ENCODE data around the gene NCAPD3.

The NCAPD3 gene

GRCh38 chr11:134153147-134153905 is 70.4 kb downstream of the NCAPD3 start:
- TF ChIP-seq, protein P1, sequence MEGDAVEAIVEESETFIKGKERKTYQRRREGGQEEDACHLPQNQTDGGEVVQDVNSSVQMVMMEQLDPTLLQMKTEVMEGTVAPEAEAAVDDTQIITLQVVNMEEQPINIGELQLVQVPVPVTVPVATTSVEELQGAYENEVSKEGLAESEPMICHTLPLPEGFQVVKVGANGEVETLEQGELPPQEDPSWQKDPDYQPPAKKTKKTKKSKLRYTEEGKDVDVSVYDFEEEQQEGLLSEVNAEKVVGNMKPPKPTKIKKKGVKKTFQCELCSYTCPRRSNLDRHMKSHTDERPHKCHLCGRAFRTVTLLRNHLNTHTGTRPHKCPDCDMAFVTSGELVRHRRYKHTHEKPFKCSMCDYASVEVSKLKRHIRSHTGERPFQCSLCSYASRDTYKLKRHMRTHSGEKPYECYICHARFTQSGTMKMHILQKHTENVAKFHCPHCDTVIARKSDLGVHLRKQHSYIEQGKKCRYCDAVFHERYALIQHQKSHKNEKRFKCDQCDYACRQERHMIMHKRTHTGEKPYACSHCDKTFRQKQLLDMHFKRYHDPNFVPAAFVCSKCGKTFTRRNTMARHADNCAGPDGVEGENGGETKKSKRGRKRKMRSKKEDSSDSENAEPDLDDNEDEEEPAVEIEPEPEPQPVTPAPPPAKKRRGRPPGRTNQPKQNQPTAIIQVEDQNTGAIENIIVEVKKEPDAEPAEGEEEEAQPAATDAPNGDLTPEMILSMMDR (IDR thresholded peaks at IDR 0.05; ENCODE audit: low read depth, low read length): no peak
- Histone ChIP-seq H3K27ac (no peak overlapping the region), H3K4me3 (ENCODE audit: low read depth, low read length) (no peak overlapping the region), H3K27me3 (ENCODE audit: insufficient read depth, low read depth, severe bottlenecking) (no peaks in the 10 kb centered on the region), H3K36me3 (peaks cover 94% of the 10 kb centered on the region), H3K9me3 (ENCODE audit: severe bottlenecking) (no peaks in the 10 kb centered on the region)
- no peak for DNase-seq

- Histone ChIP-seq H3K36me3 (peaks cover 94% of the 10 kb centered on the region), H3K9me3 (ENCODE audit: severe bottlenecking) (no peaks in the 10 kb centered on the region), H3K27ac (no peak overlapping the region), H3K4me3 (ENCODE audit: low read depth, low read length) (no peak overlapping the region), H3K27me3 (ENCODE audit: insufficient read depth, low read depth, severe bottlenecking) (no peaks in the 10 kb centered on the region)
- TF ChIP-seq, protein P1 (IDR thresholded peaks at IDR 0.05; ENCODE audit: low read depth, low read length): no peak
- DNase-seq: no peak
These were observed 71.1 kb downstream of the NCAPD3 start for GRCh38 chr11:134152696-134153095.

GRCh38 chr11:134151083-134151747 is 72.6 kb downstream of the NCAPD3 start:
- Histone ChIP-seq H3K27ac (no peak overlapping the region), H3K9me3 (ENCODE audit: severe bottlenecking) (no peaks in the 10 kb centered on the region), H3K4me3 (ENCODE audit: low read depth, low read length) (no peak overlapping the region), H3K36me3 (peaks cover 92% of the 10 kb centered on the region), H3K27me3 (ENCODE audit: insufficient read depth, low read depth, severe bottlenecking) (no peaks in the 10 kb centered on the region)
- TF ChIP-seq, protein P1 (IDR thresholded peaks at IDR 0.05; ENCODE audit: low read depth, low read length): no peak
- DNase-seq: no peak

- H3K27ac ChIP-seq: no peak overlapping the region
- no peak for DNase-seq
- H3K36me3 ChIP-seq: peaks cover 92% of the 10 kb centered on the region
These were observed 73.4 kb downstream of the NCAPD3 start for GRCh38 chr11:134150195-134150903.

GRCh38 chr11:134149371-134149770 is 74.4 kb downstream of the NCAPD3 start:
- Histone ChIP-seq H3K4me3 (ENCODE audit: low read depth, low read length) (no peak overlapping the region), H3K27me3 (ENCODE audit: insufficient read depth, low read depth, severe bottlenecking) (no peaks in the 10 kb centered on the region), H3K9me3 (ENCODE audit: severe bottlenecking) (no peaks in the 10 kb centered on the region), H3K36me3 (peaks cover 96% of the 10 kb centered on the region), H3K27ac (no peak overlapping the region)
- TF ChIP-seq, protein P1 (IDR thresholded peaks at IDR 0.05; ENCODE audit: low read depth, low read length): no peak
- DNase-seq: no peak

More at GRCh38 chr11:134150195-134150903, 73.4 kb downstream of the NCAPD3 start:
- Histone ChIP-seq H3K4me3 (ENCODE audit: low read depth, low read length) (no peak overlapping the region), H3K27me3 (ENCODE audit: insufficient read depth, low read depth, severe bottlenecking) (no peaks in the 10 kb centered on the region), H3K9me3 (ENCODE audit: severe bottlenecking) (no peaks in the 10 kb centered on the region)
- TF ChIP-seq, protein P1 (IDR thresholded peaks at IDR 0.05; ENCODE audit: low read depth, low read length): no peak

Data from WERI-Rb-1 (cell line).